Ascending aorta (tissue), 2 donors: Measurements from ENCODE around the gene ARHGEF1. TPM values are rescaled to one million over a fixed set of nuclear protein-coding genes. Genes with fewer than 3 reads are reported as not detected.

ENCODE experiments used
- DNase-seq, 2 donors: peaks; one replicate each; pipeline ENCODE4 v3.0.0-alpha.2; 2019; ENCODE audit warnings: low spot score in 2 of 2
- H3K27ac ChIP-seq, 2 donors: fragments of 200-600 bp; sonication (generic); one replicate each; pipeline ENCODE4 v1.5.1; 2016 to 2017; ENCODE audit warnings: mild to moderate bottlenecking in 1 of 2
- H3K27me3 ChIP-seq: fragments of 200-600 bp; sonication (generic); one replicate; pipeline ENCODE4 v1.5.1; 2017
- H3K36me3 ChIP-seq, 2 donors: fragments of 200-600 bp; sonication (generic); one replicate each; pipeline ENCODE4 v1.5.1; 2016
- H3K4me1 ChIP-seq, 2 donors: fragments of 200-600 bp; sonication (generic); one replicate each; pipeline ENCODE4 v1.5.1; 2016 to 2017; ENCODE audit warnings: mild to moderate bottlenecking in 1 of 2
- H3K4me3 ChIP-seq, 2 donors: fragments of 200-600 bp; sonication (generic); one replicate each; pipeline ENCODE4 v1.5.1; 2016 to 2017; ENCODE audit warnings: mild to moderate bottlenecking in 1 of 2
- H3K9me3 ChIP-seq, 2 donors: fragments of 200-600 bp; sonication (generic); one replicate each; pipeline ENCODE4 v1.5.1; 2016
- CTCF ChIP-seq, 3 experiments: fragments of 200-600 bp in 2 of 3; fragments of 450-650 bp in 1 of 3; sonication (generic) in 2 of 3; IDR thresholded peaks; one replicate each; pipeline ENCODE4 v1.5.1; 2016 to 2019; ENCODE audit warnings: antibody characterized with exemption in 3 of 3, mild to moderate bottlenecking in 1 of 3, moderate library complexity in 1 of 3
- intact Hi-C: fragments of 100-400 bp; cut with DNase I; formaldehyde crosslinking; loops from one replicate; pipeline ENCODE4 v1.15.1; 2023
- total RNA-seq: library from RNA; depleted of rRNA; stranded (reverse); fragments of >200 nt; gene quantifications from one replicate; pipeline ENCODE4 v1.1.0, GENCODE V29; 2016

ARHGEF1 gene, protein sequence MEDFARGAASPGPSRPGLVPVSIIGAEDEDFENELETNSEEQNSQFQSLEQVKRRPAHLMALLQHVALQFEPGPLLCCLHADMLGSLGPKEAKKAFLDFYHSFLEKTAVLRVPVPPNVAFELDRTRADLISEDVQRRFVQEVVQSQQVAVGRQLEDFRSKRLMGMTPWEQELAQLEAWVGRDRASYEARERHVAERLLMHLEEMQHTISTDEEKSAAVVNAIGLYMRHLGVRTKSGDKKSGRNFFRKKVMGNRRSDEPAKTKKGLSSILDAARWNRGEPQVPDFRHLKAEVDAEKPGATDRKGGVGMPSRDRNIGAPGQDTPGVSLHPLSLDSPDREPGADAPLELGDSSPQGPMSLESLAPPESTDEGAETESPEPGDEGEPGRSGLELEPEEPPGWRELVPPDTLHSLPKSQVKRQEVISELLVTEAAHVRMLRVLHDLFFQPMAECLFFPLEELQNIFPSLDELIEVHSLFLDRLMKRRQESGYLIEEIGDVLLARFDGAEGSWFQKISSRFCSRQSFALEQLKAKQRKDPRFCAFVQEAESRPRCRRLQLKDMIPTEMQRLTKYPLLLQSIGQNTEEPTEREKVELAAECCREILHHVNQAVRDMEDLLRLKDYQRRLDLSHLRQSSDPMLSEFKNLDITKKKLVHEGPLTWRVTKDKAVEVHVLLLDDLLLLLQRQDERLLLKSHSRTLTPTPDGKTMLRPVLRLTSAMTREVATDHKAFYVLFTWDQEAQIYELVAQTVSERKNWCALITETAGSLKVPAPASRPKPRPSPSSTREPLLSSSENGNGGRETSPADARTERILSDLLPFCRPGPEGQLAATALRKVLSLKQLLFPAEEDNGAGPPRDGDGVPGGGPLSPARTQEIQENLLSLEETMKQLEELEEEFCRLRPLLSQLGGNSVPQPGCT
- 178 TPM for total RNA-seq

DNA sequence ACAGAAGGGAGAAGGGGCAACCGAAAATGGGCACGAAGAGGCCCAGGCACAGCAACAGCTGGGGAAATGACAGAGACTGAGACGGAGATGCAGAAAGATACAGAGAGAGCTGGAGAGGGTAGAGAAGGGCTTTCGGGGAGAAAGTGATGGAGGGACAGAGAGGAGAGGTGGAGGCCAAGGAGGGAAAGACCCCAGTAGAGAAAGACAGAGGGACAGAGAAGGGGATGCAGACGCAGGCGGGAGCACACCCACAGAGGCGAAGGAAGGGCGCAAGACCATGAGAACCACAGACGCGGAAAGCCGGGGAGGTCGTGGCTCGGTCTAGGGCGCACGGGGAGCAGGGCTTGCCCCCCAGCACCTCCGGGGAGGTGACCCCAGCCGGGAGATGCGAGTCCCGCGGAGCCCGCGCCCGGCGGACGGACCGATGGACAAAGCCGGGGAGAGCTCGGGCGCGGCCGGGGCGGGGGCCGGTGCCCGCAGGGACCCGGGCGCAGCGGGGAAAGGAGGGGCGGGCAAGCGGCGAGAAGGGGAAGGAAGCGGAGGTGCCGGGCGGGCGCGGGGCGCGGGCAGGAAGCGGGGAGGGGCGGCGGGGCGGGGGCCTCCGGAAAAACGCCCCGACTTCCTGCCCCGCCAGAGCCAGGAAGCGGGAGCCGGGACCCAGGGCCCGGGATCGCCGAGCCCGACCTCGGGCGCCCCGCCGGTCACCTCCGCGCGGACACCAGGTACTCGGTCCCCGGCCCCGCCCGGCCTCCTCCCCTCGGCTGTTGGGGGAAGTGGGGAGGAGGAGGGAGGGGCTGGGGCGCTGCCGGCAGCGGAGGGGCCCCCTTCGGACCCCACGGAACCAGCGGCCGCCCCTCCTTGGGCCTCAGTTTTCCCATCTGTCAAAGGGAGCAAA lies at the start of gene ARHGEF1:
ARHGEF1 (plus strand) TSS at position 617 of the 895 bp plus-strand sequence. CDS start 4,899 bp downstream, outside the sequence.
- intact Hi-C loops: loop anchor here (5.0 kb wide), 3 partner anchors 194 to 446 kb away; partner anchors contain the start of genes DEDD2, DMAC2 and ZNF574
- peaks cover 12% of the 10 kb centered on the region in 2 donors for H3K4me1 ChIP-seq
- H3K9me3 ChIP-seq: no peaks in the 10 kb centered on the region
- no peaks in the 10 kb centered on the region for H3K36me3 ChIP-seq
- no peak for DNase-seq
- peak within 1 kb of the TSS; percentile 91 to 100 for H3K4me3 ChIP-seq
- H3K27me3 ChIP-seq: no peaks in the 10 kb centered on the region
- H3K27ac ChIP-seq: peak within 1 kb of the TSS; percentile 73 to 90
- no peak for TF ChIP-seq CTCF (IDR thresholded peaks at IDR 0.05)

DNA sequence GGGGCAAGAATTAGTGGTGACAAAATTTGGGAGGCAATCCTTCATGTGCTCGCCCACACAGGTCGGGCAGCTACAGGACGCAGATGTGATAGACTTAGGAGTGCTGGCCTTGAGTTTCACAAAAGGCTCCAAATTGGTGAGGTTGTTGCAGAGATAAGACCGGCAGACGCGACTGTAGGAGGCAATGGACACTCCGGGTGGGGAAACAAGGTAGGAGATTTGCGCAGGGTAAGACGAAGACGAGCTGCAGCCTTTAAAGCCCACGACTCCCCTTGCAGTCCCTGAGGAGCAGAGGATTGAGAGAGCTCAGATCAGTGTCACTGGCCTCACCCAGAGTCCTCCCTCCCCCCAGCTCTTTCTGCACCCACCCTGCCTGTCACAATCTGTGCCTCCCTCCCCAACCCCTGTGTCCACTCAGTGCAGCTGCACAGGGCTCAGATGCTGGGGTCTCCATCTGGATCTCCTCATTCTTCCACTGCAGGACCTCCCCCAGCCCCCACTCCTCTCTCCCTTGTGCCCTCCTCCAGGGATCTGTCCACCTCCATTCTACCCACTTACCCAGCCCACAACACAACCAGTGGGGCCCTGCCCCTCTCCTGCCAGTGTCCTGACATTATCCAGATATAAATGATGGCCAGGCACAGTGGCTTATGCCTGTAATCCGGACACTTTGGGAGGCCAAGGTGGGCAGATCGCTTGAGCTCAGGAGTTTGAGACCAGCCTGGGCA lies 44.8 kb upstream of the ARHGEF1 start:
- Histone ChIP-seq H3K36me3 (no peaks in the 10 kb centered on the region), H3K27ac (no peak overlapping the region), H3K9me3 (no peaks in the 10 kb centered on the region), H3K27me3 (no peaks in the 10 kb centered on the region), H3K4me3 (no peak overlapping the region), H3K4me1 (no peaks in the 10 kb centered on the region)
- DNase-seq: no peak
- intact Hi-C loops: no loop called here
- no peak for TF ChIP-seq CTCF (IDR thresholded peaks at IDR 0.05)

DNA sequence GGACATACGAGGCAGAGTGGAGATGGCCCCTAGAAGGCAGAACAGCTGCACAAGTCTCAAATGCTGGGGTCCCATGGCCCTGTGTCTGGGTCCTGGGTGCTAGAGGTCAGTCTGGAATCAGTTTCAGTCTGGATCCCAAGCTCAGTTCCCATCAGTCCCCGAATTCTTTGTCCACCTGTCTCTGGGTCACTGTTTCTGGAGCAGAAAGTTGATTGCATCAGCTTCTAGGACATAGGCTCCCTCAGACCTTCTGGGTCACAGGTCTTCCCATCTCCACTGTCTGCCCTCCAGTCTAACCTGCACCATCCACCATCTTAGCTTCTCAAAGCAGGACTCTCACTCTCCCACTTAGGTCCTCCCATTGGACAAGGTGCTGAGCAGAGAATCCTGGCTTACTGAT lies 43.8 kb upstream of the ARHGEF1 start:
- H3K4me1 ChIP-seq: no peaks in the 10 kb centered on the region
- H3K4me3 ChIP-seq: no peak overlapping the region
- no peak overlapping the region for H3K27ac ChIP-seq
- intact Hi-C loops: no loop called here
- no peaks in the 10 kb centered on the region for H3K9me3 ChIP-seq
- H3K27me3 ChIP-seq: no peaks in the 10 kb centered on the region
- H3K36me3 ChIP-seq: no peaks in the 10 kb centered on the region
- no peak for DNase-seq
- TF ChIP-seq CTCF (IDR thresholded peaks at IDR 0.05): no peak

- H3K9me3 ChIP-seq: no peaks in the 10 kb centered on the region
- H3K36me3 ChIP-seq: no peaks in the 10 kb centered on the region
- intact Hi-C loops: no loop called here
- no peak overlapping the region for H3K4me3 ChIP-seq
- DNase-seq: no peak
- TF ChIP-seq CTCF (IDR thresholded peaks at IDR 0.05): no peak
- H3K27ac ChIP-seq: no peak overlapping the region
- no peaks in the 10 kb centered on the region for H3K27me3 ChIP-seq
- H3K4me1 ChIP-seq: no peaks in the 10 kb centered on the region
Measured at GRCh38 chr19:41843371-41843770, 39.6 kb upstream of the ARHGEF1 start.
